Umbilical cord (tissue), 2 donors: ENCODE results near the gene STAT5B. TPM values are rescaled to one million over a fixed set of nuclear protein-coding genes. Genes with fewer than 3 reads are reported as not detected.
"Not testable (repeated sequence)": the region's sequence is repeated elsewhere in the genome, so short reads cannot be mapped to it uniquely, and the experiment has no call there.

Source experiments
- DNase-seq: peaks from one replicate; pipeline ENCODE4 v3.0.0-alpha.2; 2015; ENCODE audit warnings: low spot score
- total RNA-seq: library from RNA; depleted of rRNA; stranded (reverse); fragments of >200 nt; gene quantifications from one replicate; pipeline ENCODE4 v1.2.3, GENCODE V29; 2014; ENCODE audit warnings: low replicate concordance; ENCODE audit not compliant: insufficient read depth

The STAT5B gene
- total RNA-seq, 1 donor from 2014 or later = 51.8 TPM

DNA sequence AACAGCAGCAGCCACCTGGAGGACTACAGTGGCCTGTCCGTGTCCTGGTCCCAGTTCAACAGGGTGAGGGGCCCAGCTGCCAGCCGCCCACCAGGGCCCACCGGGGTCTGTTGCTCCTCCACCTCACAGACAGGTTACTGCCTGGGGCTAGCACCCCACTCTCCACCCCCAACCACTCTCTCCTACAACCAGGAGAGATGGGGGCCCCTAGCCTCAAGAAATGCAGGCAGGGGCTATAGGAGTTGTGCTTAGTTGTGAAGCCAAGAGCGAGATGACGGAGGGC, 30.1 kb upstream of the STAT5B start:
- DNase-seq = no peak

DNA sequence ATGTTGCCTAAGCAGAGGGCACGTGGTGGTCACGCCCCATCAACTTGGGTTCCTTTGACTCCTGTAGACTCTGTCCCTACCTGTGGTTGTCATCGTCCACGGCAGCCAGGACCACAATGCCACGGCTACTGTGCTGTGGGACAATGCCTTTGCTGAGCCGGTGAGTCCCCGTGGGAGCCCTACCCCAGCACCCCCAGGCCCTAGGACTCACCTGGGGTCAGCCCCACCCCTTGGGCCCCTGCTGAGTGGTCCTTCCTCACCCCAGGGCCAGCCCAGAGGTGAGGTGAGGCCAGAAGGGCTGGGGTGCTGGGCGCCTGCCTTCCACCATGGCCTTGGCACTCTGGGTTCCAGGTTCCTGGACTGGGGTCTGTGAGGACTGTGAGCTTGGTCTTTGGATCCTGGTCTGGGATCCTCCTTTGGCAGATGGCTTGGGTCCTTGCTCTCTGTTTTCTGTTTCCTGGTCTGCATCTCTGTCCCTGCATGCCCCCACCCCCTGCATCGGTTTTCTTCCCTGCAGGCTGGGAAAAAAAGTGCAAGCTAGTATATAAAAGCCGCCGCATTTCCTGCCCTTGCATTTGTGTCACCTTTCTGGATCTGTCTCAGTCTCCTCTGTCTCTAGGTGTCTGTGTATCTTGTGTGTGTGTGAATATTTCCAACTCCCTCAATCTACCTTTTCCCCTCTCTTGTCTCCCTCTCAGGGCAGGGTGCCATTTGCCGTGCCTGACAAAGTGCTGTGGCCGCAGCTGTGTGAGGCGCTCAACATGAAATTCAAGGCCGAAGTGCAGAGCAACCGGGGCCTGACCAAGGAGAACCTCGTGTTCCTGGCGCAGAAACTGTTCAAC, 29.6 kb upstream of the STAT5B start:
- no peak for DNase-seq

DNA sequence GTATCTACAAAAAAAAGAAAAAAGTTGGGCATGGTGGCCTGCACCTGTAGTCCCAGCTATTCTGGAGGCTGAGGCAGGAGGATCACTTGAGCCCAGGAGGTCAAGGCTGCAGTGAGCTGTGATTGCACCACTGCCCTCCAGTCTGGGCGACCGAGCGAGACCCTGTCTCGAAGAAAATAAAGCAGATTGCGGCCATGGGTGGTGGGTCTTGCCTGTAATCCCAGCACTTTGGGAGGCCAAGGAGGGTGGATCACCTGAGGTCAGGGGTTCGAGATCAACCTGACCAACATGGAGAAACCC, 28.8 kb upstream of the STAT5B start:
- DNase-seq = not testable (repeated sequence)

GRCh38 chr17:42304187-42305030, 28.2 kb upstream of the STAT5B start:
- DNase-seq = no peak

DNA sequence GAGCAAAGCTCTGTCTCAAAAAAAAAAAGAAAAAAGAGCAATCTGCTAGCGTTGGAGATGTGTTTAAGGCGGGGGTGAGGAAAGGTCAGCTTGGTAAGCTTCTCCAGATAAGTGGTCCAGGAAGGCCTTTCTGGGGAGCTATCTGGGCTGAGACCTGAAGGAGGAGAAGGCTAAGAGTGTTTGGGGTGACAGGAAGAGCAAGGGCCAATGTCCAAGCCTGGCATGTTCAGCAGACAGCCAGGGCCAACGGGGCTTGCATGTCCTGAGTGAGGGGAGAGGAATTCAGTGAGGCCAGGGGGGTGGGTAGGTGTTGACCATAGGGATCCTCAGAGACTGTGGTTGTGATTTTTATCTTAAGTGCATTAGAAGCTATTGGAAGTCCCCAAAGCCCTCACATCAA, 27.5 kb upstream of the STAT5B start:
- no peak for DNase-seq

DNA sequence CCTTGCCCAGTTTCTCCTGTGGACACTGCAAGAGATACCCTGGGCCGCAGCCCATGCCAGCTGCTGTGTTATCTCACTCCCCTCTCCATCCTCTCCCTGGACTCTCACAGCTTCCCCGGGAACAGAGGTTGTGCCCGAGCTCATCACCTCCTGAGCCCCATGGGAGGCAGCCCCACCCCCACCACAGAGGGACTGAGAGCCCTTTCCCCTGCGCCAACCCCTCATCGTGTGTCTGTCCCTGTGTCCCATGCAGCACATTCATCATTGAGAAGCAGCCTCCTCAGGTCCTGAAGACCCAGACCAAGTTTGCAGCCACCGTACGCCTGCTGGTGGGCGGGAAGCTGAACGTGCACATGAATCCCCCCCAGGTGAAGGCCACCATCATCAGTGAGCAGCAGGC, 24.8 kb upstream of the STAT5B start:
- no peak for DNase-seq

DNA sequence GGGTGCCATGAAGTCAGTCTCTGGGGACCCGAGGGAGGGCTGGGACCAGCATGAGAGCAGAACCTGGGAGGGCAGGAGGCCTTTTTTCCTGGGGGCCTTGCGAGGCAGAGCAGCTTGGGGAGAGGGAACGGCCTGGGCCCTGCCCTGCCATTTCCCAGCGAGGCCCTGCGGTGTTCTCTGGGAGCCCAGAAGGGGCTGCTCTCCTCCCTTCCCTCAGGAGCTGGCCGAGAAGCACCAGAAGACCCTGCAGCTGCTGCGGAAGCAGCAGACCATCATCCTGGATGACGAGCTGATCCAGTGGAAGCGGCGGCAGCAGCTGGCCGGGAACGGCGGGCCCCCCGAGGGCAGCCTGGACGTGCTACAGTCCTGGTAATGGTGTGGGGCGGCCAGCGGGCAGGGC, 23.7 kb upstream of the STAT5B start:
- DNase-seq = not testable (repeated sequence)

DNA sequence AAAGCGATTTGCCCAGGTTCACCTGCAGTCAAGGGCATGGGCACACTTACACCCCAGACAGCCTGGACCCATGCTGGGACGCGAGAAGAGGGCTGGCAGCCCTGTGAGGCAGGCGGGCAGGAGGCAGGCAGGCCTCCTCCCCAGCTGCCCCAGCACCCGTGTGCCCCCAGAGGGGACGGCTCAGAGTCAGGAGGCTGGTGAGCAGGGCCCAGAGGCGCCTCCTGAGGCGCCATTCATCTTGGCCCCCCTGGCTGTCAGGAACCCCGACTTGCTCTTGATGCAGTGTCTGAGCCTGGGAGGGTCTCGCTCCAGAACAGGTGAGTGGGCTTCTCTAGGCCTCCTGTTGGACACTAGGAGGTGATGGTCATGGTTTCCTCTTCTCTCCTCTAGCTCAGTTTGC, 23.2 kb upstream of the STAT5B start:
- DNase-seq = not testable (repeated sequence)

GRCh38 chr17:42297775-42298174, 21.6 kb upstream of the STAT5B start:
- DNase-seq = not testable (repeated sequence)

DNA sequence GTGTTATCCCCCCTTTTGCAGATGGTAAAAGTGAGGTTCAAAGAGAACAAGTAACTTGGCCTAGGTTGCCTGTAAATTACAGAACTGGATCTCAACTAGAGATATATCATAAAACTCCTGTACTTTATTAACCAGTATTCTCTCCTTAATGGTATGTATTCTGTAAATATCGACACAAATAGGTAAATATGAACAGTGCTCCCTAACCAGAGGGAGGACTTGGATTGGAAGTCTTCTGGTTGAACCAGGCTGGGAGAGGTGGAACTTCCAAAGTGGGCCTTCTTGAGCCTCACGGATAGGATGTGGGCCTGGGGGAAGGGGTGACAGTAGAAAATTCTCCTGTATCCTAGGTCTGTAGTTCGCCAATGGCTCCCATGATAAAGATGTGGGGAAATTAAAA, 19.8 kb upstream of the STAT5B start:
- no peak for DNase-seq

DNA sequence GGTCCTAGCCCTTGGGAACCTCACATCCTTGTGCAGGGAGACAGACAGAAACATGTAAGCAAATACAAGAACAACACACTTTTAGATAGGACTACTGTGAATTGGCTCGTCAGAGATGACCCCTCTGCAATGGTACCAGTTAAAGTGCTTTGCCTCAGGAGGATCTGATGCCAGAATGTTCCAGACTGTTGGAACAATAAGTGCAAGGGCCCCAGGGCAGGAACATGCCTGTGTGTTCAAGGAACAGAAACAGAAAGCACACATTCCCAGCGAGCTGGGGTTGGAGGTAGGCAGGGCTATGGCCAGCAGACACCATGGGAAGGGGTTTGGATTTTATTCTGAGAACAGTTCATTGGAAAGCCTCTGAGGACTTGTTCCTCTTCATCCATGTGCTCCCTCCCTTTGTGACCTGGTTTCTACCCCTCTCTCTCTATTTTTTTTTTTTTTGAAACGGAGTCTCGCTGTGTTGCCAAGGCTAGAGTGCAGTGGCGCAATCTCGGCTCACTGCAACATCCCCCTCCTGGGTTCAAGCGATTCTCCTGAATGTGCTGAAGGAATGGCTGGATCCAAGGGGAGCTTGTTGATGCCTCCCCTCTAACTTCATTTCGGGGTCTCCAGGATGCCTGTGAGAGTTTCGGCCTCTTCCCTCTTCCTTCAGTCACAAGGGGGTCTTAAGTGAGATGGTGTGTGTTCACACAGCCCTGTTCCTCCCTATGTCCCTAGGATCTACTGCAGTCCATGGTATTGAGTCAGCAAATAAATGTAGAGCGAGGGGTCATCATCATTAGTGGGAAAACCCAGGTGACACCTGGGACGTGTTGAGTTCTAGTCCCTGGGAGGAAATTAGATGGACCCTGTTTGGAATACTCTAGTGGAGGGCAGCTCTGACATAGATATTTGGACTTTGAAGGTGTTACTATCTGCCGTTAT, 18.5 kb upstream of the STAT5B start:
- no peak for DNase-seq

- DNase-seq = no peak
Measured at GRCh38 chr17:42291129-42291528, 14.9 kb upstream of the STAT5B start.

DNA sequence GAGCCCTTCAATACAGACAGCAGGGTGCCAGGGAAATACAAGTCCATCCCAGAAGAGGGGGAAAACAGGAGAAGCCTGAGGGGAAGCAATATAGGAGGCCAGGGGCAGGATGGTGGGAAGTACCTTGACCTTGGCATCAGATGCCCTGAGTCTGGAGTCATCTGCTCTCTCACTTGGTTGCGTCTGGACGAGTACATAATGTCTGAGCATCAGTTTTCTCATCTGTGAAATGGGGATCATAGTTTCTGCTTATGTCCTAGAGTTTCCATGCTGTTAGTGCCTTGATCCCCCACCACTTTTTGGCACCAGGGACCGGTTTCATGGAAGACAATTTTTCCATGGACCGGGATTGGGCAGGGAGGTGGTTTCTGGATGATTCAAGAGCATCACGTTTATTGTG, 14.4 kb upstream of the STAT5B start:
- DNase-seq = no peak

- no peak for DNase-seq
Measured at GRCh38 chr17:42289611-42290181, 13.5 kb upstream of the STAT5B start.

- no peak for DNase-seq
Measured at GRCh38 chr17:42288803-42289610, 12.8 kb upstream of the STAT5B start.

DNA sequence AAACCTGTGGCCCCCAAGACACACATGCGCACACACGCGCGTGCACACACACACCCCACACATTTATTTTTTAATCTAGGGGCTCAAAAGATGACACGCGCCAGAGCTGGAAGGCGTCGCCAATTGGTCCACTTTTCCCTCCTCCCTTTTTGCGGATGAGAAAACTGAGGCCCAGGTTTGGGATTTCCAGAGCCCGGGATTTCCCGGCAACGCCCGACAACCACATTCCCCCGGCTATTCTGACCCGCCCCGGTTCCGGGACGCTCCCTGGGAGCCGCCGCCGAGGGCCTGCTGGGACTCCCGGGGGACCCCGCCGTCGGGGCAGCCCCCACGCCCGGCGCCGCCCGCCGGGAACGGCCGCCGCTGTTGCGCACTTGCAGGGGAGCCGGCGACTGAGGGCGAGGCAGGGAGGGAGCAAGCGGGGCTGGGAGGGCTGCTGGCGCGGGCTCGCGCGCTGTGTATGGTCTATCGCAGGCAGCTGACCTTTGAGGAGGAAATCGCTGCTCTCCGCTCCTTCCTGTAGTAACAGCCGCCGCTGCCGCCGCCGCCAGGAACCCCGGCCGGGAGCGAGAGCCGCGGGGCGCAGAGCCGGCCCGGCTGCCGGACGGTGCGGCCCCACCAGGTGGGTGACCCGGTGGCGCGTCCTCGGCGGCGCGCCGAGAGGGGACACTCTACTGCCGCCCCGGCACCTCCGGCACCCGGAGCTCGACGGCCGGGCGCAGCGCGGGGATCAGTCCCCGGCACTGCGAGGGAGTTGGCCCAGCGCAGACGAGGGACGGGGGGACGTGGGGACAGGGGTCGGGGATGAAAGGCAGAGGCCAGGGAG, 12.0 kb upstream of the STAT5B start, which contains the start of gene STAT5A:
Gene STAT5A (plus strand): TSS at position 522 of the 826 bp plus-strand sequence. CDS start 914 bp downstream, outside the sequence.
- DNase-seq = peak; percentile 86

DNA sequence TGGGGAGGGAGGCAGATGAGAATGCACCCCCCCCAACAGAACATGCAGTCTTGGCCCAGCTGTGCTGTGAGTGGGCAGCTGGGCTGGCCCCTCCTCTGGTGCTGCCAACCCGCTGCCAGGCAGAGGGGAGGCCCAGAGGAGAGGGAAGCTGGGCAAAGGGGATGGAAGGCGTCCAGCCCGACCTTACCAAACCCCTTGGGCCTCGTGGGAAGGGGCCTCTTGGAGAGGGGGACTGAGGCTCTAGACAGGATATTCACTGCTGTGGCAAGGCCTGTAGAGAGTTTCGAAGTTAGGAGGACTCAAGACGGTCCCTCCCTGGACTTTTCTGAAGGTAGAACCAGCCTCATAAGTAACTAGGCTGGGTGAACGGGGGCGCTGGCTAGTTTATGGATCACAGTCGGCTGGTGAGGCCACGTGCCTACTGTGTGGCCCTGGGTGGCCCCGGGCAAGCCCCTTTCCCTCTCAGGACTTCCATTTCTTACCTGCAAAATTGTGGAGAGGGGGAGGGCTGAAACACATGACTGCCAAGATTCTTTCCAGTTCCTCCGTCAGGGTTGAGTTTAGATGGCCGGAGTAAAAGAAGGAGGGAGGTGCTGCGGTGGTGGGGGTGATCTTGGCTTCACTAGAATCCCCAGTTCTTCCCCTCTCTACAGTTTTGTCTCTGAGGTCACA, 11.2 kb upstream of the STAT5B start:
- peak; percentile 70 for DNase-seq

GRCh38 chr17:42286411-42287221, 10.4 kb upstream of the STAT5B start:
- DNase-seq = peak; percentile 60
